SK-N-SH (cell line): ENCODE measurements around the gene SP3. TPM values are rescaled to one million over a fixed set of nuclear protein-coding genes. Genes with fewer than 3 reads are reported as not detected.

ENCODE experiments used
- CTCF ChIA-PET: fragments of 300-600, 350-600 bp; formaldehyde crosslinking; extraction: SDS; loops from one replicate; lab custom pipeline; 2021; lab: Yijun Ruan, JAX
- POLR2A ChIA-PET: fragments of 350-600 bp; sonication (Branson Sonifier 250); formaldehyde crosslinking; extraction: SDS; loops from one replicate; lab custom pipeline; 2020; ENCODE audit warnings: antibody characterized with exemption, inconsistent platforms; lab: Yijun Ruan, JAX
- DNase-seq: peaks from one replicate; pipeline ENCODE4 v3.0.0; 2012
- H2AFZ ChIP-seq: fragments of 200-600 bp; sonication (generic); 2 replicates; pipeline ENCODE4 v1.8.1; 2016; ENCODE audit warnings: antibody characterized with exemption, mild to moderate bottlenecking, low read depth
- H3F3A ChIP-seq: fragments of 200-600 bp; sonication (generic); replicated peaks from 2 replicates; pipeline ENCODE3; 2016; ENCODE audit warnings: antibody characterized with exemption, mild to moderate bottlenecking; ENCODE audit not compliant: insufficient read depth
- H3K27ac ChIP-seq, 2 experiments: fragments of 200-500 bp in 1 of 2; fragments of 200-600 bp in 1 of 2; sonication (Bioruptor generic) in 1 of 2; sonication (generic), shearing (Covaris generic) in 1 of 2; 2 replicates each; pipeline versions ENCODE4 v1.5.1 to v1.6.1; 2014 to 2016; ENCODE audit warnings: low read depth in 2 of 2, inconsistent platforms in 1 of 2, low read length in 1 of 2, mild to moderate bottlenecking in 1 of 2, mixed read lengths in 1 of 2
- H3K27me3 ChIP-seq: fragments of 200-600 bp; sonication (generic), shearing (Covaris generic); 2 replicates; pipeline ENCODE4 v1.6.1; 2016; ENCODE audit warnings: mixed run types; ENCODE audit not compliant: insufficient read depth
- H3K36me3 ChIP-seq, 2 experiments: fragments of 200-500 bp in 1 of 2; fragments of 200-600 bp in 1 of 2; sonication (Bioruptor generic) in 1 of 2; sonication (generic) in 1 of 2; replicated peaks in 1 of 2; 2 replicates each; pipeline versions ENCODE3 to v1.5.1; 2014 to 2016; ENCODE audit warnings: low read length in 1 of 2, mild to moderate bottlenecking in 1 of 2; ENCODE audit not compliant: insufficient read depth in 2 of 2, control insufficient read depth in 1 of 2
- H3K4me1 ChIP-seq, 2 experiments: fragments of 200-500 bp in 1 of 2; fragments of 200-600 bp in 1 of 2; sonication (Bioruptor generic) in 1 of 2; sonication (generic), shearing (Covaris generic) in 1 of 2; 2 replicates each; pipeline versions ENCODE4 v1.5.1 to v1.6.1; 2014 to 2016; ENCODE audit warnings: low read depth in 1 of 2, low read length in 1 of 2, mixed run types in 1 of 2; ENCODE audit not compliant: insufficient read depth in 2 of 2, control insufficient read depth in 1 of 2
- H3K4me2 ChIP-seq: fragments of 200-600 bp; sonication (generic), shearing (Covaris generic); 2 replicates; pipeline ENCODE4 v1.6.1; 2017; ENCODE audit warnings: mixed run types
- H3K4me3 ChIP-seq, 2 experiments: fragments of 200-500 bp in 1 of 2; fragments of 200-600 bp in 1 of 2; sonication (Bioruptor generic) in 1 of 2; sonication (generic), shearing (Covaris generic) in 1 of 2; 2 replicates each; pipeline versions ENCODE4 v1.5.1 to v1.8.1; 2014 to 2016; ENCODE audit warnings: low read depth in 2 of 2, inconsistent platforms in 1 of 2, low read length in 1 of 2, mild to moderate bottlenecking in 1 of 2, mixed read lengths in 1 of 2, moderate library complexity in 1 of 2
- H3K79me2 ChIP-seq: fragments of 200-600 bp; sonication (generic); 2 replicates; pipeline ENCODE4 v1.8.1; 2017; ENCODE audit warnings: mild to moderate bottlenecking; ENCODE audit not compliant: insufficient read depth
- H3K9ac ChIP-seq: fragments of 200-600 bp; sonication (generic); 2 replicates; pipeline ENCODE4 v1.6.1; 2017; ENCODE audit warnings: mixed run types
- H3K9me2 ChIP-seq: fragments of 200-600 bp; sonication (generic); 2 replicates; pipeline ENCODE4 v1.6.1; 2017; ENCODE audit warnings: mixed run types
- H3K9me3 ChIP-seq: fragments of 200-600 bp; sonication (generic); 2 replicates; pipeline ENCODE4 v1.6.1; 2017; ENCODE audit warnings: mixed run types, mild to moderate bottlenecking, moderate library complexity
- H4K20me1 ChIP-seq: fragments of 200-600 bp; sonication (generic); 2 replicates; pipeline ENCODE4 v1.6.1; 2017; ENCODE audit warnings: mild to moderate bottlenecking, mixed run types; ENCODE audit not compliant: insufficient read depth
- FOXJ3 ChIP-seq: sonication (generic); formaldehyde crosslinking; IDR thresholded peaks from 2 replicates; pipeline ENCODE4 v1.5.1; 2020; ENCODE audit warnings: mild to moderate bottlenecking, missing genetic modification reagents
- FOXM1 ChIP-seq: IDR thresholded peaks from 2 replicates; pipeline ENCODE4 v1.4.0; 2012; ENCODE audit warnings: low read depth, mild to moderate bottlenecking
- GABPA ChIP-seq: IDR thresholded peaks from 2 replicates; pipeline ENCODE4 v1.4.0; 2012; ENCODE audit warnings: low read depth, mild to moderate bottlenecking
- GATA2 ChIP-seq: sonication (generic); formaldehyde crosslinking; IDR thresholded peaks from 2 replicates; pipeline ENCODE4 v1.5.0; 2020; ENCODE audit warnings: mild to moderate bottlenecking, missing genetic modification reagents
- JUND ChIP-seq: IDR thresholded peaks from 2 replicates; pipeline ENCODE4 v1.4.0; 2012
- MEF2A ChIP-seq: IDR thresholded peaks from 2 replicates; pipeline ENCODE4 v1.4.0; 2012; ENCODE audit warnings: low read depth, borderline replicate concordance
- POLR2AphosphoS5 ChIP-seq: IDR thresholded peaks from 2 replicates; pipeline ENCODE4 v1.6.1; 2012; ENCODE audit warnings: low read depth, low read length
- RAD21 ChIP-seq: IDR thresholded peaks from 2 replicates; pipeline ENCODE4 v1.6.1; 2012; ENCODE audit warnings: mild to moderate bottlenecking, low read length
- RCOR1 ChIP-seq: fragments of 150-350 bp; IDR thresholded peaks from 2 replicates; pipeline ENCODE4 v1.6.1; 2017; ENCODE audit warnings: antibody characterized with exemption, low read length
- RFX5 ChIP-seq: IDR thresholded peaks from 2 replicates; pipeline ENCODE4 v1.6.1; 2012; ENCODE audit warnings: mild to moderate bottlenecking, improper control_type of control experiment, low read length
- SMC3 ChIP-seq: IDR thresholded peaks from 2 replicates; pipeline ENCODE4 v1.6.1; 2012; ENCODE audit warnings: low read depth, low read length, improper control_type of control experiment
- TEAD4 ChIP-seq: IDR thresholded peaks from 2 replicates; pipeline ENCODE4 v1.4.0; 2012; ENCODE audit warnings: mild to moderate bottlenecking, borderline replicate concordance; ENCODE audit not compliant: insufficient read depth
- WGBS: methylation state at CpG from one replicate; pipeline ENCODE4 v1.1.6; 2017; ENCODE audit warnings: low lambda C conversion rate; 5-methylcytosine and 5-hydroxymethylcytosine counted together
- polyA plus RNA-seq, 3 experiments: library from polyadenylated mRNA; depleted of rRNA; stranded (reverse); fragments of >200 nt; gene quantifications; 2 replicates each; pipeline ENCODE4 v1.2.3, GENCODE V29; 2012
- TF ChIP-seq, protein P1 (sequence below): IDR thresholded peaks from 2 replicates; pipeline ENCODE4; 2012
- TF ChIP-seq, protein P2 (sequence below): IDR thresholded peaks from 2 replicates; pipeline ENCODE4 v1.4.0; 2012; ENCODE audit warnings: low read depth
- TF ChIP-seq, protein P3 (sequence below): fragments of 200-600 bp; sonication (generic); IDR thresholded peaks from 2 replicates; pipeline ENCODE4 v1.6.1; 2017; ENCODE audit warnings: antibody characterized with exemption, mild to moderate bottlenecking, moderate library complexity
- TF ChIP-seq, protein P4 (sequence below): IDR thresholded peaks from 2 replicates; pipeline ENCODE4 v1.4.0; 2012; ENCODE audit warnings: low read depth, borderline replicate concordance
- TF ChIP-seq, protein P5 (sequence below): fragments of 150-350 bp; IDR thresholded peaks from 2 replicates; pipeline ENCODE4 v1.6.1; 2017; ENCODE audit warnings: antibody characterized with exemption, low read length, low read depth, borderline replicate concordance

SP3 gene
- polyA plus RNA-seq, 1 of the 3 experiments (the other 2 are of a cell fraction), result 23.1 TPM

DNA sequence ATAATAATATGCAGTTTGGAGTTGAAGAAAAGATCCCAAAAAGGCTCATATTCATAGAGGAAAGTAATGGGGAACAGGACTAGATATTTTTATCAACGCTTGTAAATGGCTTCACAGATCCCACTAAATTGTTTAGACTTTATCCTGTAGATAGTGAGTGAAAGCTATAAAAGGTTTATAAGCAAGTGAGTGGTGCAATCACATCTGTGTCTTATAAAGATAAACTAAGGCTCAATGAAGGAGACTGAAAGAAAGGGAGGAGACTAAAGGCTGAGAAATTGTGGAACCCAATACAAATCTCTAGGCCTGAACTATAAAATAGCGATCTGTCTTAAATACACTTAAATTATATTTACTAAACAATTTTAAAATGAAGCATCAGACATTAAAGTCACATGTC lies 7.7 kb downstream of the SP3 start:
- peaks cover 10% of the 10 kb centered on the region; the same call in 1 of the 2 replicates for H3K9me3 ChIP-seq
- no peak overlapping the region for H3K4me2 ChIP-seq
- WGBS, result 78% methylated on average over 2 of the region's 2 CpGs
- no peak overlapping the region for H3K4me3 ChIP-seq
- no peak overlapping the region for H2AFZ ChIP-seq
- peaks cover 67 to 82% of the 10 kb centered on the region in 2 experiments for H3K36me3 ChIP-seq
- no peaks in the 10 kb centered on the region for H3K9me2 ChIP-seq
- H3F3A ChIP-seq, result peaks cover 15% of the 10 kb centered on the region
- H3K4me1 ChIP-seq, result peaks cover 8 to 9% of the 10 kb centered on the region in 2 experiments; a peak in 2 of 4 replicates
- H3K27me3 ChIP-seq, result no peaks in the 10 kb centered on the region
- H3K9ac ChIP-seq, result no peak overlapping the region
- ChIA-PET CTCF (interaction anchor here (1.2 kb wide), 1 partner anchor 129 kb away, joined by 3 read pairs; no protein-coding TSS in a partner anchor), POLR2A (no interaction called here)
- H4K20me1 ChIP-seq, result peaks cover 87% of the 10 kb centered on the region
- H3K27ac ChIP-seq, result no peak overlapping the region; a peak in 1 of 4 replicates
- peaks cover 100% of the 10 kb centered on the region for H3K79me2 ChIP-seq
- no peak for DNase-seq
- TF ChIP-seq, protein P1, sequence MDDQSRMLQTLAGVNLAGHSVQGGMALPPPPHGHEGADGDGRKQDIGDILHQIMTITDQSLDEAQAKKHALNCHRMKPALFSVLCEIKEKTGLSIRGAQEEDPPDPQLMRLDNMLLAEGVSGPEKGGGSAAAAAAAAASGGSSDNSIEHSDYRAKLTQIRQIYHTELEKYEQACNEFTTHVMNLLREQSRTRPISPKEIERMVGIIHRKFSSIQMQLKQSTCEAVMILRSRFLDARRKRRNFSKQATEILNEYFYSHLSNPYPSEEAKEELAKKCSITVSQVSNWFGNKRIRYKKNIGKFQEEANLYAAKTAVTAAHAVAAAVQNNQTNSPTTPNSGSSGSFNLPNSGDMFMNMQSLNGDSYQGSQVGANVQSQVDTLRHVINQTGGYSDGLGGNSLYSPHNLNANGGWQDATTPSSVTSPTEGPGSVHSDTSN, result no peak
- TF ChIP-seq GABPA (no peak), GATA2 (CRISPR knock-in tag) (no peak), JUND (no peak), RAD21 (no peak), RCOR1 (no peak), POLR2AphosphoS5 (no peak)
- TF ChIP-seq, protein P2, sequence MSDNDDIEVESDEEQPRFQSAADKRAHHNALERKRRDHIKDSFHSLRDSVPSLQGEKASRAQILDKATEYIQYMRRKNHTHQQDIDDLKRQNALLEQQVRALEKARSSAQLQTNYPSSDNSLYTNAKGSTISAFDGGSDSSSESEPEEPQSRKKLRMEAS, result no peak
- TF ChIP-seq, protein P3, sequence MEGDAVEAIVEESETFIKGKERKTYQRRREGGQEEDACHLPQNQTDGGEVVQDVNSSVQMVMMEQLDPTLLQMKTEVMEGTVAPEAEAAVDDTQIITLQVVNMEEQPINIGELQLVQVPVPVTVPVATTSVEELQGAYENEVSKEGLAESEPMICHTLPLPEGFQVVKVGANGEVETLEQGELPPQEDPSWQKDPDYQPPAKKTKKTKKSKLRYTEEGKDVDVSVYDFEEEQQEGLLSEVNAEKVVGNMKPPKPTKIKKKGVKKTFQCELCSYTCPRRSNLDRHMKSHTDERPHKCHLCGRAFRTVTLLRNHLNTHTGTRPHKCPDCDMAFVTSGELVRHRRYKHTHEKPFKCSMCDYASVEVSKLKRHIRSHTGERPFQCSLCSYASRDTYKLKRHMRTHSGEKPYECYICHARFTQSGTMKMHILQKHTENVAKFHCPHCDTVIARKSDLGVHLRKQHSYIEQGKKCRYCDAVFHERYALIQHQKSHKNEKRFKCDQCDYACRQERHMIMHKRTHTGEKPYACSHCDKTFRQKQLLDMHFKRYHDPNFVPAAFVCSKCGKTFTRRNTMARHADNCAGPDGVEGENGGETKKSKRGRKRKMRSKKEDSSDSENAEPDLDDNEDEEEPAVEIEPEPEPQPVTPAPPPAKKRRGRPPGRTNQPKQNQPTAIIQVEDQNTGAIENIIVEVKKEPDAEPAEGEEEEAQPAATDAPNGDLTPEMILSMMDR, result no peak
- TF ChIP-seq, all 33 proteins: peak for 0

DNA sequence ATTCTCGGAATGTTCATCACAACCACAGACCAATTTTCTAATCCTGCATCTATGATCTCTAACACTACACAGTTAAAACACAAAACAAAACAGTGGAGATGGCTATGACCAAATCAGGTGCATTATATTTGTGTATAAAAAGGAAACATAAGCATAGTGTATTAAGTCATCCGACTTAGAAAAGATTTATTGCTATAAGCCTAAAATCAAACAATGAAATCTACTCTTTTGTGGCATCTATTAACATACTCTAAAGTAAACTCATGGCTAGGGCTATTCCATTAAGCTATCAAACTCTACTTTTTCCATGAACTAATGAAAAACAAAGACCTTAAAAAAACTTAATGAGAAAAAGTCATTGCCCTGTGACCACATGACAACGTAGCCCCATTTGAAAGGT lies 8.7 kb downstream of the SP3 start:
- Histone ChIP-seq H3K4me3 (no peak overlapping the region), H3K4me1 (peaks cover 3 to 8% of the 10 kb centered on the region in 2 experiments; a peak in 2 of 4 replicates), H3K9me2 (no peaks in the 10 kb centered on the region), H3K36me3 (peaks cover 62 to 83% of the 10 kb centered on the region in 2 experiments), H2AFZ (no peak overlapping the region), H3F3A (peaks cover 6% of the 10 kb centered on the region), H3K9me3 (peaks cover 6% of the 10 kb centered on the region; the same call in 1 of the 2 replicates), H3K4me2 (no peak overlapping the region), H3K9ac (no peak overlapping the region), H3K79me2 (peaks cover 100% of the 10 kb centered on the region), H3K27me3 (no peaks in the 10 kb centered on the region), H4K20me1 (peaks cover 91% of the 10 kb centered on the region), H3K27ac (no peak overlapping the region)
- ChIA-PET CTCF (no interaction called here), POLR2A (no interaction called here)
- no peak for DNase-seq
- TF ChIP-seq MEF2A (no peak), SMC3 (no peak), FOXM1 (no peak), RFX5 (no peak), FOXJ3 (CRISPR knock-in tag) (no peak), TEAD4 (no peak)
- TF ChIP-seq, protein P4, sequence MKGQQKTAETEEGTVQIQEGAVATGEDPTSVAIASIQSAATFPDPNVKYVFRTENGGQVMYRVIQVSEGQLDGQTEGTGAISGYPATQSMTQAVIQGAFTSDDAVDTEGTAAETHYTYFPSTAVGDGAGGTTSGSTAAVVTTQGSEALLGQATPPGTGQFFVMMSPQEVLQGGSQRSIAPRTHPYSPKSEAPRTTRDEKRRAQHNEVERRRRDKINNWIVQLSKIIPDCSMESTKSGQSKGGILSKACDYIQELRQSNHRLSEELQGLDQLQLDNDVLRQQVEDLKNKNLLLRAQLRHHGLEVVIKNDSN, result no peak
- TF ChIP-seq, protein P5, sequence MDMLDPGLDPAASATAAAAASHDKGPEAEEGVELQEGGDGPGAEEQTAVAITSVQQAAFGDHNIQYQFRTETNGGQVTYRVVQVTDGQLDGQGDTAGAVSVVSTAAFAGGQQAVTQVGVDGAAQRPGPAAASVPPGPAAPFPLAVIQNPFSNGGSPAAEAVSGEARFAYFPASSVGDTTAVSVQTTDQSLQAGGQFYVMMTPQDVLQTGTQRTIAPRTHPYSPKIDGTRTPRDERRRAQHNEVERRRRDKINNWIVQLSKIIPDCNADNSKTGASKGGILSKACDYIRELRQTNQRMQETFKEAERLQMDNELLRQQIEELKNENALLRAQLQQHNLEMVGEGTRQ, result no peak
- WGBS, result 88% methylated on average over 3 of the region's 3 CpGs
